HepG2 (cell line): Measurements from ENCODE around the gene ZNF764. TPM values are rescaled to one million over a fixed set of nuclear protein-coding genes. Genes with fewer than 3 reads are reported as not detected.
A peak's percentile ranks its signal among the peaks of the same experiment; 100 is the strongest.

ENCODE experiments used
- ARHGAP35 ChIP-seq: sonication (generic); formaldehyde crosslinking; IDR thresholded peaks from 2 replicates; pipeline ENCODE4 v1.9.0; 2022; ENCODE audit warnings: mild to moderate bottlenecking, inconsistent platforms, moderate library complexity, missing genetic modification reagents, borderline replicate concordance
- ETV5 ChIP-seq: IDR thresholded peaks from 2 replicates; pipeline ENCODE4 v1.6.1; 2018; ENCODE audit warnings: missing biosample characterization, missing genetic modification reagents, inconsistent platforms, borderline replicate concordance
- FOXK1 ChIP-seq: sonication (generic); formaldehyde crosslinking; IDR thresholded peaks from 2 replicates; pipeline ENCODE4 v1.4.0; 2020; ENCODE audit warnings: low read depth, missing genetic modification reagents, borderline replicate concordance
- HNRNPLL ChIP-seq: fragments of 200-400 bp; formaldehyde crosslinking; IDR thresholded peaks from 2 replicates; pipeline ENCODE4 v1.6.1; 2017; ENCODE audit warnings: mild to moderate bottlenecking, low read depth, low read length; ENCODE audit not compliant: poor library complexity, severe bottlenecking
- MEIS2 ChIP-seq: sonication (generic); formaldehyde crosslinking; IDR thresholded peaks from 2 replicates; pipeline ENCODE4 v1.9.0; 2021; ENCODE audit warnings: mild to moderate bottlenecking, missing genetic modification reagents
- MNT ChIP-seq: fragments of 450-650 bp; IDR thresholded peaks from 2 replicates; pipeline ENCODE4 v1.6.1; 2016
- POLR2G ChIP-seq: fragments of 200-400 bp; formaldehyde crosslinking; IDR thresholded peaks from 2 replicates; pipeline ENCODE4 v1.6.1; 2018; ENCODE audit warnings: mild to moderate bottlenecking, low read depth, low read length, moderate library complexity
- ZBTB21 ChIP-seq: sonication (generic); formaldehyde crosslinking; IDR thresholded peaks from 2 replicates; pipeline ENCODE4 v1.4.0; 2020; ENCODE audit warnings: missing genetic modification reagents
- ZNF282 ChIP-seq: fragments of 450-650 bp; IDR thresholded peaks from 2 replicates; pipeline ENCODE4 v1.6.1; 2018; ENCODE audit not compliant: partially characterized antibody
- ZNF362 ChIP-seq: sonication (generic); formaldehyde crosslinking; IDR thresholded peaks from 2 replicates; pipeline ENCODE4 v1.4.0; 2020; ENCODE audit warnings: missing genetic modification reagents, mild to moderate bottlenecking, borderline replicate concordance
- ZNF383 ChIP-seq: sonication (generic); formaldehyde crosslinking; IDR thresholded peaks from 2 replicates; pipeline ENCODE4 v1.4.0; 2020; ENCODE audit warnings: missing genetic modification reagents, mild to moderate bottlenecking, borderline replicate concordance
- ZNF430 ChIP-seq: sonication (generic); formaldehyde crosslinking; IDR thresholded peaks from 2 replicates; pipeline ENCODE4 v1.9.0; 2021; ENCODE audit warnings: mild to moderate bottlenecking, missing genetic modification reagents
- ZNF589 ChIP-seq: sonication (generic); formaldehyde crosslinking; conservative IDR thresholded peaks from 2 replicates; pipeline ENCODE4 v1.8.0; 2022; ENCODE audit warnings: mild to moderate bottlenecking, moderate library complexity, missing genetic modification reagents
- ZNF746 ChIP-seq: sonication (generic); formaldehyde crosslinking; IDR thresholded peaks from 2 replicates; pipeline ENCODE4 v1.8.0; 2022; ENCODE audit warnings: mild to moderate bottlenecking, missing genetic modification reagents
- ZNF761 ChIP-seq: sonication (generic); formaldehyde crosslinking; conservative IDR thresholded peaks from 2 replicates; pipeline ENCODE4 v1.4.0; 2020; ENCODE audit warnings: mild to moderate bottlenecking, missing genetic modification reagents
- ZNF792 ChIP-seq: IDR thresholded peaks from 2 replicates; pipeline ENCODE4 v1.6.1; 2016
- ZNF816 ChIP-seq: sonication (generic); formaldehyde crosslinking; IDR thresholded peaks from 2 replicates; pipeline ENCODE4 v1.8.0; 2022; ENCODE audit warnings: missing genetic modification reagents, mild to moderate bottlenecking, borderline replicate concordance
- polyA plus RNA-seq, 8 experiments: library from polyadenylated mRNA; depleted of rRNA in 3 of 8; stranded (reverse) in 7 of 8; unstranded in 1 of 8; fragments of >200 nt; fragmentation: Illumina TruSeq in 4 of 8; extraction: Trizol in 4 of 8; gene quantifications; 2 replicates each; pipeline versions ENCODE4 v1.2.1 to v1.2.3, GENCODE V29; 2011 to 2016; ENCODE audit warnings: low read depth in 4 of 8, missing spikeins in 1 of 8, mixed read lengths in 1 of 8; ENCODE audit not compliant: insufficient read depth in 1 of 8
- total RNA-seq, 5 experiments: library from RNA; depleted of rRNA; stranded (reverse); fragments of >200 nt; fragmentation: Illumina TruSeq; extraction: Trizol; gene quantifications; 2 replicates each; pipeline ENCODE4 v1.2.3, GENCODE V29; 2016; ENCODE audit warnings: low read depth in 1 of 5
- TF ChIP-seq, protein P1 (sequence below): fragments of 450-650 bp; IDR thresholded peaks from 2 replicates; pipeline ENCODE4 v1.6.1; 2017; ENCODE audit warnings: mild to moderate bottlenecking
- TF ChIP-seq, protein P2 (sequence below): sonication (generic); formaldehyde crosslinking; IDR thresholded peaks from 2 replicates; pipeline ENCODE4 v1.4.0; 2020; ENCODE audit warnings: missing genetic modification reagents, borderline replicate concordance

ZNF764 gene
- total and polyA plus RNA-seq, 2 of the 13 experiments (the other 11 are each of a cell fraction or from before 2014, with no cell fraction given) = 4.1 to 9.1 TPM

- peak; percentile 46; the same call in 1 of the 2 replicates for TF ChIP-seq ZNF792 (CRISPR knock-in tag)
- 0 out of 2 replicates have a peak, but pooled peaks have one; percentile 46 for TF ChIP-seq ZNF589
- TF ChIP-seq ZNF383 (CRISPR knock-in tag) = no peak; the same call in 1 of the 2 replicates
- 0 out of 2 replicates have a peak, but pooled peaks have one; percentile 52 for TF ChIP-seq ZNF430 (CRISPR knock-in tag)
- no peak; the same call in 1 of the 2 replicates for TF ChIP-seq FOXK1 (CRISPR knock-in tag)
- TF ChIP-seq, protein P1, sequence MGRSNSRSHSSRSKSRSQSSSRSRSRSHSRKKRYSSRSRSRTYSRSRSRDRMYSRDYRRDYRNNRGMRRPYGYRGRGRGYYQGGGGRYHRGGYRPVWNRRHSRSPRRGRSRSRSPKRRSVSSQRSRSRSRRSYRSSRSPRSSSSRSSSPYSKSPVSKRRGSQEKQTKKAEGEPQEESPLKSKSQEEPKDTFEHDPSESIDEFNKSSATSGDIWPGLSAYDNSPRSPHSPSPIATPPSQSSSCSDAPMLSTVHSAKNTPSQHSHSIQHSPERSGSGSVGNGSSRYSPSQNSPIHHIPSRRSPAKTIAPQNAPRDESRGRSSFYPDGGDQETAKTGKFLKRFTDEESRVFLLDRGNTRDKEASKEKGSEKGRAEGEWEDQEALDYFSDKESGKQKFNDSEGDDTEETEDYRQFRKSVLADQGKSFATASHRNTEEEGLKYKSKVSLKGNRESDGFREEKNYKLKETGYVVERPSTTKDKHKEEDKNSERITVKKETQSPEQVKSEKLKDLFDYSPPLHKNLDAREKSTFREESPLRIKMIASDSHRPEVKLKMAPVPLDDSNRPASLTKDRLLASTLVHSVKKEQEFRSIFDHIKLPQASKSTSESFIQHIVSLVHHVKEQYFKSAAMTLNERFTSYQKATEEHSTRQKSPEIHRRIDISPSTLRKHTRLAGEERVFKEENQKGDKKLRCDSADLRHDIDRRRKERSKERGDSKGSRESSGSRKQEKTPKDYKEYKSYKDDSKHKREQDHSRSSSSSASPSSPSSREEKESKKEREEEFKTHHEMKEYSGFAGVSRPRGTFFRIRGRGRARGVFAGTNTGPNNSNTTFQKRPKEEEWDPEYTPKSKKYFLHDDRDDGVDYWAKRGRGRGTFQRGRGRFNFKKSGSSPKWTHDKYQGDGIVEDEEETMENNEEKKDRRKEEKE = no peak
- peak; percentile 79; the same call in 1 of the 2 replicates for TF ChIP-seq ZNF761 (CRISPR knock-in tag)
- no peak for TF ChIP-seq ZNF816 (CRISPR knock-in tag)
- TF ChIP-seq MEIS2 (CRISPR knock-in tag) = no peak
- TF ChIP-seq ETV5 = peak; percentile 46
- TF ChIP-seq ZBTB21 (CRISPR knock-in tag) = 0 out of 2 replicates have a peak, but pooled peaks have one; percentile 34
- TF ChIP-seq, protein P2, sequence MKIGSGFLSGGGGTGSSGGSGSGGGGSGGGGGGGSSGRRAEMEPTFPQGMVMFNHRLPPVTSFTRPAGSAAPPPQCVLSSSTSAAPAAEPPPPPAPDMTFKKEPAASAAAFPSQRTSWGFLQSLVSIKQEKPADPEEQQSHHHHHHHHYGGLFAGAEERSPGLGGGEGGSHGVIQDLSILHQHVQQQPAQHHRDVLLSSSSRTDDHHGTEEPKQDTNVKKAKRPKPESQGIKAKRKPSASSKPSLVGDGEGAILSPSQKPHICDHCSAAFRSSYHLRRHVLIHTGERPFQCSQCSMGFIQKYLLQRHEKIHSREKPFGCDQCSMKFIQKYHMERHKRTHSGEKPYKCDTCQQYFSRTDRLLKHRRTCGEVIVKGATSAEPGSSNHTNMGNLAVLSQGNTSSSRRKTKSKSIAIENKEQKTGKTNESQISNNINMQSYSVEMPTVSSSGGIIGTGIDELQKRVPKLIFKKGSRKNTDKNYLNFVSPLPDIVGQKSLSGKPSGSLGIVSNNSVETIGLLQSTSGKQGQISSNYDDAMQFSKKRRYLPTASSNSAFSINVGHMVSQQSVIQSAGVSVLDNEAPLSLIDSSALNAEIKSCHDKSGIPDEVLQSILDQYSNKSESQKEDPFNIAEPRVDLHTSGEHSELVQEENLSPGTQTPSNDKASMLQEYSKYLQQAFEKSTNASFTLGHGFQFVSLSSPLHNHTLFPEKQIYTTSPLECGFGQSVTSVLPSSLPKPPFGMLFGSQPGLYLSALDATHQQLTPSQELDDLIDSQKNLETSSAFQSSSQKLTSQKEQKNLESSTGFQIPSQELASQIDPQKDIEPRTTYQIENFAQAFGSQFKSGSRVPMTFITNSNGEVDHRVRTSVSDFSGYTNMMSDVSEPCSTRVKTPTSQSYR (CRISPR knock-in tag) = peak; percentile 40
- peak; percentile 91 for TF ChIP-seq POLR2G
- TF ChIP-seq MNT = peak; percentile 88
- no peak for TF ChIP-seq ZNF282
- TF ChIP-seq ARHGAP35 (CRISPR knock-in tag) = no peak; the same call in 1 of the 2 replicates
- TF ChIP-seq ZNF362 (CRISPR knock-in tag) = 0 out of 2 replicates have a peak, but pooled peaks have one; percentile 25
- TF ChIP-seq HNRNPLL = peak; percentile 73
- TF ChIP-seq ZNF746 (CRISPR knock-in tag) = peak; percentile 70; the same call in 1 of the 2 replicates
Observed at GRCh38 chr16:30526823-30527634, 31.1 kb downstream of the ZNF764 start (continued).
